Hepatocyte (in vitro differentiated cells): Measurements from ENCODE around the gene KDM4B. TPM values are rescaled to one million over a fixed set of nuclear protein-coding genes. Genes with fewer than 3 reads are reported as not detected.

Source experiments
- DNase-seq: peaks from one replicate; pipeline ENCODE4 v3.0.0-alpha.2; 2016; ENCODE audit warnings: low spot score
- H2AFZ ChIP-seq: fragments of 200-600 bp; sonication (generic); 2 replicates; pipeline ENCODE4 v1.6.0; 2016; ENCODE audit warnings: antibody characterized with exemption, mild to moderate bottlenecking
- H3K27ac ChIP-seq: fragments of 200-600 bp; sonication (generic); 2 replicates; pipeline ENCODE4 v1.5.1; 2016; ENCODE audit warnings: mild to moderate bottlenecking
- H3K27me3 ChIP-seq: fragments of 200-600 bp; sonication (generic); 2 replicates; pipeline ENCODE4 v1.6.1; 2016
- H3K36me3 ChIP-seq: fragments of 200-600 bp; sonication (generic); replicated peaks from 2 replicates; pipeline ENCODE4 v1.5.1; 2016; ENCODE audit warnings: low read depth; ENCODE audit not compliant: insufficient read depth
- H3K4me1 ChIP-seq: fragments of 200-600 bp; sonication (generic); 2 replicates; pipeline ENCODE4 v1.5.1; 2016; ENCODE audit warnings: mild to moderate bottlenecking, moderate library complexity; ENCODE audit not compliant: insufficient read depth
- H3K4me2 ChIP-seq: fragments of 200-600 bp; sonication (generic); 2 replicates; pipeline ENCODE4 v1.6.0; 2016
- H3K4me3 ChIP-seq: fragments of 200-600 bp; sonication (generic); 2 replicates; pipeline ENCODE4 v1.5.1; 2016; ENCODE audit warnings: mild to moderate bottlenecking
- H3K79me2 ChIP-seq: fragments of 200-600 bp; sonication (generic); 2 replicates; pipeline ENCODE4 v1.6.0; 2017; ENCODE audit warnings: mild to moderate bottlenecking
- H3K9me2 ChIP-seq: fragments of 200-600 bp; sonication (generic); replicated peaks from 2 replicates; pipeline ENCODE4 v1.6.0; 2017; ENCODE audit warnings: mild to moderate bottlenecking; ENCODE audit not compliant: insufficient read depth
- H3K9me3 ChIP-seq: fragments of 200-600 bp; sonication (generic); 2 replicates; pipeline ENCODE4 v1.5.1; 2016; ENCODE audit warnings: low read depth, mild to moderate bottlenecking
- H4K20me1 ChIP-seq: fragments of 200-600 bp; sonication (generic); 2 replicates; pipeline ENCODE4 v1.6.0; 2016; ENCODE audit warnings: mild to moderate bottlenecking; ENCODE audit not compliant: insufficient read depth, poor library complexity, severe bottlenecking
- CTCF ChIP-seq: fragments of 200-600 bp; sonication (generic); IDR thresholded peaks from 2 replicates; pipeline ENCODE4 v1.5.1; 2016; ENCODE audit warnings: antibody characterized with exemption, mild to moderate bottlenecking; ENCODE audit not compliant: poor library complexity
- EZH2 ChIP-seq: fragments of 200-600 bp; sonication (generic); IDR thresholded peaks from 2 replicates; pipeline ENCODE4 v1.6.1; 2016; ENCODE audit warnings: antibody characterized with exemption, mild to moderate bottlenecking, borderline replicate concordance
- EZH2phosphoT487 ChIP-seq: fragments of 200-600 bp; sonication (generic); IDR thresholded peaks from one replicate; pipeline ENCODE4 v1.6.1; 2018; ENCODE audit warnings: antibody characterized with exemption, mild to moderate bottlenecking, low read depth, moderate library complexity; ENCODE audit not compliant: unreplicated experiment, severe bottlenecking
- WGBS: methylation state at CpG from one replicate; pipeline ENCODE4 v1.1.6; 2016; ENCODE audit warnings: low lambda C conversion rate; ENCODE audit errors: missing lambda C conversion rate; 5-methylcytosine and 5-hydroxymethylcytosine counted together
- polyA plus RNA-seq: library from polyadenylated mRNA; unstranded; fragments of >200 nt; fragmentation: Nextera tagmentation; extraction: Ambion mirVana; gene quantifications from 2 replicates; pipeline ENCODE4 v1.2.1, GENCODE V29; 2016
- total RNA-seq: library from RNA; depleted of rRNA; stranded (reverse); fragments of >200 nt; gene quantifications from 2 replicates; pipeline ENCODE4 v1.2.3, GENCODE V29; 2014

The KDM4B gene
- total and polyA plus RNA-seq, 2 experiments from 2014 or later, result 22.2 to 29.6 TPM

GRCh38 chr19:5125797-5126497 is 157.0 kb downstream of the KDM4B start:
- no peaks in the 10 kb centered on the region for H3K27me3 ChIP-seq
- WGBS, result 52% methylated on average over 19 of the region's 21 CpGs
- no peaks in the 10 kb centered on the region for H3K9me3 ChIP-seq
- TF ChIP-seq CTCF (no peak), EZH2 (no peak), EZH2phosphoT487 (no peak)
- no peak overlapping the region for H2AFZ ChIP-seq
- no peaks in the 10 kb centered on the region for H3K36me3 ChIP-seq
- no peak for DNase-seq
- H3K4me1 ChIP-seq, result peaks cover 51% of the 10 kb centered on the region
- no peak overlapping the region for H3K4me2 ChIP-seq
- H3K79me2 ChIP-seq, result no peaks in the 10 kb centered on the region
- H3K9me2 ChIP-seq, result no peaks in the 10 kb centered on the region
- no peaks in the 10 kb centered on the region for H4K20me1 ChIP-seq
- peak overlapping the region; percentile 66 for H3K27ac ChIP-seq
- no peak overlapping the region for H3K4me3 ChIP-seq

GRCh38 chr19:5126498-5127223 is 157.7 kb downstream of the KDM4B start:
- no peaks in the 10 kb centered on the region for H3K36me3 ChIP-seq
- H3K9me2 ChIP-seq, result no peaks in the 10 kb centered on the region
- no peak for DNase-seq
- H3K9me3 ChIP-seq, result no peaks in the 10 kb centered on the region
- H4K20me1 ChIP-seq, result no peaks in the 10 kb centered on the region
- no peaks in the 10 kb centered on the region for H3K27me3 ChIP-seq
- no peak overlapping the region for H3K4me3 ChIP-seq
- H2AFZ ChIP-seq, result no peak overlapping the region
- H3K4me1 ChIP-seq, result peaks cover 51% of the 10 kb centered on the region
- TF ChIP-seq EZH2phosphoT487 (no peak), EZH2 (no peak), CTCF (no peak)
- 90% methylated on average over 22 of the region's 26 CpGs for WGBS
- H3K79me2 ChIP-seq, result no peaks in the 10 kb centered on the region
- H3K27ac ChIP-seq, result peak overlapping the region; percentile 57
- no peak overlapping the region for H3K4me2 ChIP-seq

- Histone ChIP-seq H3K79me2 (no peaks in the 10 kb centered on the region), H2AFZ (no peak overlapping the region), H3K9me3 (no peaks in the 10 kb centered on the region), H4K20me1 (no peaks in the 10 kb centered on the region), H3K27me3 (no peaks in the 10 kb centered on the region), H3K9me2 (no peaks in the 10 kb centered on the region), H3K4me3 (no peak overlapping the region), H3K4me1 (peaks cover 51% of the 10 kb centered on the region), H3K27ac (peak overlapping the region; percentile 92), H3K36me3 (no peaks in the 10 kb centered on the region), H3K4me2 (peak overlapping the region; percentile 68)
- WGBS, result 58% methylated on average over 11 of the region's 12 CpGs
- TF ChIP-seq EZH2phosphoT487, result no peak
- TF ChIP-seq CTCF, result no peak
- TF ChIP-seq EZH2, result no peak
- no peak for DNase-seq
These were observed 158.8 kb downstream of the KDM4B start for GRCh38 chr19:5127717-5128116.
